ENCODE measurements around the gene HRH1. TPM values are rescaled to one million over a fixed set of nuclear protein-coding genes. Genes with fewer than 3 reads are reported as not detected.
"Not testable (repeated sequence)": the region's sequence is repeated elsewhere in the genome, so short reads cannot be mapped to it uniquely, and the experiment has no call there.

Gene HRH1
- polyA plus RNA-seq, 3 donors: 0.08 to 0.24 TPM; not detected in 1

DNA sequence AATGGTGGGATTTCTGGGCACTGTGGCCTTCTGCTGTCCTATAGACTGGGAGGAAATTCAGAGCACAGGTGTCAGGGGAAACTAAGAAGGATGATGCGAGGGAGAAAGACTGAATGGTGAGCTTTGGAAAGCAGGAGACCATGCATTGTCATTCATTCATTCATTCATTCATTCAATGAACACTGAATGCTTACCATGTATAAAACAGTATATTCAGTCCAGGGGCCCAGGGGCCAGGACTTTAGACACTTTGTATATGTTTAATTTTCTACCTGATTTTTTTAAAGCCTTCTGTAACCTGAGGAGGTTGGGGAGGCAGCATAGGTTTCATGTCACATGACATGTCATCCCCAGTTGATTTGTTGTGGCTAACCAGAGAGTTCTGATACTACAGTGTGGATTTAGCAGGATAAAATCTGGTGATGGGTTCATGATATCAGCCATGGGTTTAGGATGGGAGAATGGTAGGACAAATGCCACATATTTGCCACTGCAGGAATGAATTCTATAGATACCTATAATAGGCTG, 60.2 kb downstream of the HRH1 start:
- H3K4me1 Mint-ChIP-seq: peaks cover 13% of the 10 kb centered on the region
- no CpG with 5 or more reads among the region's 1 CpG for WGBS (ENCODE audit: insufficient coverage)

DNA sequence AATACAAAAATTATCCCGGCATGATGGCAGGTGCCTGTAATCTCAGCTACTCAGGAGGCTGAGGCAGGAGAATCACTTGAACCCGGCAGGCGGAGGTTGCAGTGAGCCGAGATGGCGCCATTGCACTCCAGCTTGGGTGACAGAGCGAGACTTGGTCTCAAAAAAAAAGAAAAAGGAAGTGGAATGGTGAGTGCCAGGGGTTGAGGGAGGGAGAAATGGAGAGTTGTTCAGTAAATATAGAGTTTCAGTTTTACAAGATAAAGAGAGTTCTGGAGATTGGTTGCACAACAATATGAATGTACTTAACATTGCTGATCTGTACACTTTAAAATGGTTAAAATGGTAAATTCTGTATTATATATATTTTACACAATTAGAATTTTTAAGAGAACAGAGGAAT, 63.1 kb downstream of the HRH1 start:
- H3K4me1 Mint-ChIP-seq: peaks cover 14% of the 10 kb centered on the region
- H3K9me3 Mint-ChIP-seq; H3K9ac ChIP-seq (ENCODE audit: insufficient read depth, low read length, poor library complexity, severe bottlenecking); H3K4me2 ChIP-seq (replicated peaks; ENCODE audit: extremely low read depth, low read length, poor library complexity, severe bottlenecking); H3K27me3 Mint-ChIP-seq (ENCODE audit: low read depth in 3 of 3); H3K4me3 ChIP-seq (replicated peaks in 1 of 3; ENCODE audit: low read depth in 2 of 3, low read length in 3 of 3); H4K20me1 ChIP-seq (ENCODE audit: insufficient read depth, low read length); H3K27me3 ChIP-seq (ENCODE audit: control insufficient read depth in 2 of 2, insufficient read depth in 2 of 2, low read length in 2 of 2); intact Hi-C loops (cut with micrococcal nuclease); H3K9me3 ChIP-seq (replicated peaks in 1 of 2; ENCODE audit: control insufficient read depth in 1 of 2, insufficient read depth in 1 of 2, low read length in 2 of 2); H2AFZ ChIP-seq (ENCODE audit: insufficient read depth, low read depth, low read length, poor library complexity, severe bottlenecking): not testable (repeated sequence)
- peaks cover 29% of the 10 kb centered on the region for H3K79me2 ChIP-seq (ENCODE audit: insufficient read depth, low read length)
- peak overlapping the region; percentile 84 to 96 (median 91) for H3K27ac Mint-ChIP-seq
- H3K4me3 Mint-ChIP-seq: peak overlapping the region; percentile 30 to 55
- peaks cover 15 to 24% of the 10 kb centered on the region in 2 donors for H3K4me1 ChIP-seq (ENCODE audit: control insufficient read depth in 1 of 2, insufficient read depth in 2 of 2, low read length in 2 of 2)
- WGBS (ENCODE audit: insufficient coverage): 51% methylated on average over 3 of the region's 6 CpGs
- peak; percentile 25 to 35 (median 29) for DNase-seq
- H3K27ac ChIP-seq (ENCODE audit: low read depth in 1 of 2, low read length in 2 of 2): peak overlapping the region; percentile 42 to 69
- peaks cover 0 to 34% of the 10 kb centered on the region in 2 donors for H3K36me3 ChIP-seq (replicated peaks in 1 of 2; ENCODE audit: control insufficient read depth in 1 of 2, insufficient read depth in 2 of 2, low read length in 2 of 2)
- peaks cover 30 to 33% of the 10 kb centered on the region in 2 donors for H3K36me3 Mint-ChIP-seq

More for the DNA sequence above, 60.2 kb downstream of the HRH1 start:
- Histone ChIP-seq H3K27ac (ENCODE audit: low read depth in 1 of 2, low read length in 2 of 2) (no peak overlapping the region), H3K79me2 (ENCODE audit: insufficient read depth, low read length) (peaks cover 2% of the 10 kb centered on the region), H3K4me1 (ENCODE audit: control insufficient read depth in 1 of 2, insufficient read depth in 2 of 2, low read length in 2 of 2) (peaks cover 10 to 15% of the 10 kb centered on the region in 2 donors), H3K4me3 (replicated peaks in 1 of 3; ENCODE audit: low read depth in 2 of 3, low read length in 3 of 3) (no peak overlapping the region), H3K9ac (ENCODE audit: insufficient read depth, low read length, poor library complexity, severe bottlenecking) (no peak overlapping the region), H4K20me1 (ENCODE audit: insufficient read depth, low read length) (no peaks in the 10 kb centered on the region), H3K9me3 (replicated peaks in 1 of 2; ENCODE audit: control insufficient read depth in 1 of 2, insufficient read depth in 1 of 2, low read length in 2 of 2) (no peaks in the 10 kb centered on the region), H3K36me3 (replicated peaks in 1 of 2; ENCODE audit: control insufficient read depth in 1 of 2, insufficient read depth in 2 of 2, low read length in 2 of 2) (peaks cover 3 to 39% of the 10 kb centered on the region in 2 donors), H2AFZ (ENCODE audit: insufficient read depth, low read depth, low read length, poor library complexity, severe bottlenecking) (no peak overlapping the region), H3K27me3 (ENCODE audit: control insufficient read depth in 2 of 2, insufficient read depth in 2 of 2, low read length in 2 of 2) (no peaks in the 10 kb centered on the region), H3K4me2 (replicated peaks; ENCODE audit: extremely low read depth, low read length, poor library complexity, severe bottlenecking) (no peak overlapping the region)
- Mint-ChIP-seq H3K4me3 (no peak overlapping the region), H3K27me3 (ENCODE audit: low read depth in 3 of 3) (peaks cover 0 to 2% (median 0%) of the 10 kb centered on the region in 3 donors), H3K9me3 (peaks cover 0 to 2% (median 0%) of the 10 kb centered on the region in 7 donors), H3K36me3 (peaks cover 36 to 37% of the 10 kb centered on the region in 2 donors), H3K27ac (peak overlapping the region in 1 of 7 donors; percentile 64)
- no peak for DNase-seq
- intact Hi-C loops (cut with micrococcal nuclease): no loop called here
- TF ChIP-seq, protein P1, sequence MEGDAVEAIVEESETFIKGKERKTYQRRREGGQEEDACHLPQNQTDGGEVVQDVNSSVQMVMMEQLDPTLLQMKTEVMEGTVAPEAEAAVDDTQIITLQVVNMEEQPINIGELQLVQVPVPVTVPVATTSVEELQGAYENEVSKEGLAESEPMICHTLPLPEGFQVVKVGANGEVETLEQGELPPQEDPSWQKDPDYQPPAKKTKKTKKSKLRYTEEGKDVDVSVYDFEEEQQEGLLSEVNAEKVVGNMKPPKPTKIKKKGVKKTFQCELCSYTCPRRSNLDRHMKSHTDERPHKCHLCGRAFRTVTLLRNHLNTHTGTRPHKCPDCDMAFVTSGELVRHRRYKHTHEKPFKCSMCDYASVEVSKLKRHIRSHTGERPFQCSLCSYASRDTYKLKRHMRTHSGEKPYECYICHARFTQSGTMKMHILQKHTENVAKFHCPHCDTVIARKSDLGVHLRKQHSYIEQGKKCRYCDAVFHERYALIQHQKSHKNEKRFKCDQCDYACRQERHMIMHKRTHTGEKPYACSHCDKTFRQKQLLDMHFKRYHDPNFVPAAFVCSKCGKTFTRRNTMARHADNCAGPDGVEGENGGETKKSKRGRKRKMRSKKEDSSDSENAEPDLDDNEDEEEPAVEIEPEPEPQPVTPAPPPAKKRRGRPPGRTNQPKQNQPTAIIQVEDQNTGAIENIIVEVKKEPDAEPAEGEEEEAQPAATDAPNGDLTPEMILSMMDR (IDR thresholded peaks at IDR 0.05): no peak

Data from CD14-positive monocyte (primary cell).